Superior temporal gyrus (tissue), 1 donor: ENCODE results near the gene ZNF433.

Experiments used
- DNase-seq: peaks from one replicate; pipeline ENCODE4 v3.0.0-alpha.2; 2016; ENCODE audit errors: extremely low spot score

Gene ZNF433

DNA sequence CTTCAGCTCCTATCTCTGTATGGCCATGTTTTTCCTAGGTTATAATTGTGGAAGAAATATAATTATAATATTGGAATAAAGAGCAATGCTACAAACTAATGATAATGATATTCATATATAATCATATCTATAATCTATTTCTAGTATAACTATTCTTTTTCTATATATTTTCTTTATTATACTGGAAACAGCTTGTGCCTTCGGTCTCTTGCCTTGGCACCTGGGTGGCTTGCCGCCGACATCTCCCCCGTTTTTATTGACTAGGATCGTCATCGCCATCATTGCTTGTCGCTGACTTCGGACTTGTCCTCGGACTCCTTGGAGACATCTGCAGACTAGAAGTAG lies 46.4 kb downstream of the ZNF433 start:
- DNase-seq = no peak

DNA sequence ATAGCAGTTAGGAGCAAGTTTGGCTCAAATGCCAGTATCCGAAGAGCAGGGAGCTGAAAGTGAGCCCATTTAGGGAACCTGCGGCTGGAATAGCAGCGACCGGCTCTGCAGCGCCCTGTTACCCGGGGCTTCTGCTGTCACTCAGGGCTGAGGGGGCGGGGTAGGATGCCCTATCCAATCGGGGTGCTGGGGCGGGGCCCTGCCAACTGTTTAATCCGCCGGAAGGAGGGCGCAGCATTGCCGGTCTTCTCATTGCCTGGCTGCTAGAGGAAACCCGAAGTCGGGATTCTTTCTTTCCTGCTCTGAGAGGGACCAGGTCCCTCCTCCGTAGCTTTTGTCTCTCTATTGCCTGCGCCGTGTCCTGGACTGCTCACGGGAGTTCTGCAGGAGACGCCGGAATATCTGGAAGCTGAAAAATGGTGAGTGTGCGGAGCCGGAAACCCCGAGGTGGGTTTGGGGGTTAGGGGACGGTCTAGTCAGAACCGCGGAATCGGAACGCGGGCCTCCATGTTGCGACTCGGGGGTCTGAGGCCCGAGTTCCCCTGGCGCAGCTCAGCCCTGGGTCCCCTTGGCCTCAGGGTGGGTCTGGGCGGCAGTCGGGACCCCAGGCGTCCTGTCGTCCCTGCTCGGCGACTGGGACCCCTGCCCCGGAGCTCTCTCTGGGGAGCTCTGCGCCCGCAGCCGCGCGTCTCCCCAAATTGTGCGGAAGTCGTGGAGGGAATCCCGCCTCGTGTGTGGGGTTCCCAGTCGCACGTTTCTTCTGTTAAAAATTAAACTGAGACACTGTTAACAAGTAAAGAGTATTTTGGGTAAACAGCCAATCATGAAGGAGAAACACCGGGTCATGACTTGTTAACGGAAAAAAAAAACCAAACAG lies 47.8 kb downstream of the ZNF433 start:
- DNase-seq = peak; percentile 89

DNA sequence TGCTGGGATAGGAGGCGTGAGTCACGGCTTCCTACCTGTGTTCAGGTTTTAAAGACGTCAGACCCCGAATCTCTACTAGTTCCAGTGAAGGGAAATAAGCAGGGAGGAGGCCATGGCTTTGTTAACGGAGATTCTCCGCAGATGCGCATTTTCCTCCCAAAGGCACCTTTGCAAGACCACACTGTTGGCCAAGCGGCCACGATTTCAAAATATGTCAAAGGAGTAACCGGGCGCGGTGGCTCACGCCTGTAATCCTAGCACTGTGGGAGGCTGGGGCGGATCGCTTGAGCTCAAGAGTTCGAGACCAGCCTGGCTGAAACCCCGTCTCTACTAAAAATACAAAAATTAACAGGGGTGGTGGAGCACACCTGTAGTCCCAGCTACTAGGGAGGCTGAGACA lies 48.7 kb downstream of the ZNF433 start:
- DNase-seq = no peak

DNA sequence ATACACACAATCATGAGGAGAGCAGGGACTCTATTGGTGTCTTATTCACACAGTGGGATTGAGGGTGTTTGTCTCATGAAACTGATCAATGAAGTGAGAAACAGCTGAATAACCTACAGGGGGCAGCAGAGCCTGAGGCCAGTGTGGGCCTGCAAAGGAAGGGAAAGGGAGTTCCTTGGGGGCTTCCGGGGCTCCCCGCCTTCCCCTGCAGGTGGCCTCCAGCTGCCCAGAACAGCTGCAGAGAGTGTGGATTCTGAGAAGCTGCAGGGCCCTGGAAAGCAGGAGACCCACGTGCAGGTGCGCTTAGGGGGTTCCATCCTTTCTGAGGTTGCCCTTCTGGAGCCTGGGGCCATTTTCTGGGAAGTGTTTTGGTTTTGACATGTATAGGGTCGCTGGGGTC lies 50.5 kb downstream of the ZNF433 start:
- DNase-seq = no peak

DNA sequence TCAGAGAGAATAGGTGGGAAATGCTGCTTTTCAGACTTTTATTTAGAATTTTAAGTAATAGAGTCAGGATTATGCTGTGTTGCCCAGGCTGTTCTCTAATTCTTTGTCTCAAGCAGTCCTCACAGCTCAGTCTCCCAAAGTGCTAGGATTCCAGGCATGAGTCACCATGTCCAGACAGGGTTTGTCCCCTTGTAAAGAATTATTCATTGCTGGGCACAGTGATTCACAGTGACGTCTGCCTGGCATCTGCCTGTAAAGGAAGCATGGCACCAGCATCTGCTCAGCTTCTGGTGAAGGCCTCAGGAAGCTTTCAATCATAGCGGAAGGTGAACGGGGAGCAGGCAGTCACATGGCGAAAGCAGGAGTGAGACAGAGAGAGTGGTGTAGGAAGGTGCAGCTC lies 53.0 kb downstream of the ZNF433 start:
- DNase-seq = no peak

DNA sequence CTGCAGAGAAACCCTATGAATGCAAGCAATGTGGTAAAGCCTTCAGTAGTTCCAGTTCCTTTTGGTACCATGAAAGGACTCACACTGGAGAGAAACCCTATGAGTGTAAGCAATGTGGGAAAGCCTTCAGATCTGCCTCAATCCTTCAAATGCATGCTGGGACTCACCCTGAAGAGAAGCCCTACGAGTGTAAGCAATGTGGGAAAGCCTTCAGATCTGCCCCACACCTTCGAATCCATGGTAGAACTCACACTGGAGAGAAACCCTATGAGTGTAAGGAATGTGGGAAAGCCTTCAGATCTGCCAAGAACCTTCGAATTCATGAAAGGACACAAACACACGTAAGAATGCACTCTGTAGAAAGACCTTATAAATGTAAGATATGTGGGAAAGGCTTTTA lies 56.0 kb downstream of the ZNF433 start:
- DNase-seq = no peak

DNA sequence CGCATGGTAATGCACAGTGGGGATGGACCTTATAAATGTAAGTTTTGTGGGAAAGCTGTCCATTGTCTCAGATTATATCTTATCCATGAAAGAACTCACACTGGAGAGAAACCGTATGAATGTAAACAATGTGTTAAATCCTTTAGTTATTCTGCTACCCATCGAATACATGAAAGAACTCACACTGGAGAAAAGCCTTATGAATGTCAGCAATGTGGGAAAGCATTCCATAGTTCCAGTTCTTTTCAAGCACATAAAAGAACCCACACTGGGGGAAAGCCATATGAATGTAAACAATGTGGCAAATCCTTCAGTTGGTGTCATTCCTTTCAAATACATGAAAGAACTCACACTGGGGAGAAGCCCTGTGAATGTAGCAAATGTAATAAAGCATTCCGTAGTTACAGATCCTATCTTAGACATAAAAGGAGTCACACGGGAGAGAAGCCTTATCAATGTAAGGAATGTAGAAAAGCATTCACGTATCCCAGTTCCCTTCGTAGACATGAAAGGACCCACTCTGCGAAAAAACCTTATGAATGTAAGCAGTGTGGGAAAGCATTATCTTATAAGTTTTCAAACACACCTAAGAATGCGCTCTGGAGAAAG lies 56.9 kb downstream of the ZNF433 start:
- DNase-seq = no peak

DNA sequence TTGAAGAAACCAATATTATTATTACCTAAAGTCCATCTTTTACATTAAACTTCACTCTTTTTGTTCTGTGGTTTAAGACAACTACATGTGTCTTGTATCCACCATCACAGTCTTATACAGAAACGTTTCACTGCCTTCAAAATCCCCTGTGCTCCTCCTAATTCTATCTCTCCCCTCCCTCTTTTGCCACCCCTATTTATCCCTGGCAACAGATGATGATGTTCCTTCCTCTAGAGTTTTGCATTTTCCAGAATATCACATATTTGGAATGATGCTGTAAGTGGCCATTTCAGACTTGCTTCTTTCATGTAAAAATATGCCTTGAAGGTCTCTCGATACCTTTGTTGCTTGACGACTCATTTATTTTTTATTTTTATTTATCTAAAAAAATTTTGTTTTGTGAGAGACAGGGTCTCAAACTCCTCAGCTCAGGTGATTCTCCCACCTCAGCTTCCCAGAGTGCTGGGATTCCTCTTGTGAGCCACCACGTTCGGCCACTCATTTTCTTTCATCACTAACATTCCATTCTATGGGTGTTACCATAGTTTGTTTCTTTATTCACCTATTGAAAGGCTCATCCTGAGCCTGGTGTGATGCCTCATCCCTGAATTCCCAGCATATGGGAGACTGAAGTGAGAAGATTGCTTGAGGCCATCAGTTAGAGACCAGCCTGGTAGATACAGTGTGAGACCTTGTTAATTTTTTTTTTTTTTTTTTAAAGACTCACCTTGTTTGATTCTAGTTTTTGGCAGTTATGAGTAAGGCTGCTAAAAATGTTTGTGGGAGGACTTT lies 62.3 kb downstream of the ZNF433 start:
- DNase-seq = no peak

DNA sequence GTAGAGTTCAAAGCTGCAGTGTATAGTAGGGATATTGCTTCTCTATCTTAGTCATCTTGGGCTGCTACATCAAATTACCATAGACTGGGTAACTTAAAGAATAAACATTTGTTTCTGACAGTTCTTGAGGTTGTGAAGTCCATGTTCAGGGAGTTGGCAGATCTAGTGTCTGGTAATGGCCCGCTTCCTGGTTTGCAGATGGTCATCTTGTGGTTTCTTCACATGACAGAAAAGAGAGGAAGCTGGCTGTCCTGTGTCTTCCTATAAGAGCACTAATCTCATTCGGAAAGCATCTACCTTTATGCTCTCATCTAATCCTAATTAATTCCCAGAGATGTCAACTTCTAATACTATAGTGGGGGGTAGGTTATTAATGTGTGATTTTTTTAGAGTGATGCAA lies 64.4 kb downstream of the ZNF433 start:
- DNase-seq = no peak

DNA sequence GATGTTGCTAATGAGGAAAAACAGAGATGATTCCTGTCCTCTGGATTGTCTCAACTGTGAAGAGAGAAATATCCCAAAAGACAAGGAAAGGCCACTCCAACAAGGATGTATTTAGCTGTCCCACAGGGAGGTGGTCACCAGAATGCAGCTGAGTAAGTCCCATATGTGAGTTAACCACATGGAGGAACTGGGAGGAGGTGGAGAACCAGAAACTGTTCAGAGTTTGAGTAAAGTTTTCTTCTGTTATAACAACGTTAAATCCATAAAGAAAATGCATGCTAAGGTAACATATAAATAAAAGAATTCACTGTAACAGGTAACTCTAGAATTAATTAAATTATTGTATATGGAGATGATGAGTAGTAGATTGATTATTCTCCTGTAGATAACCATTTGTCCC lies 65.3 kb downstream of the ZNF433 start:
- DNase-seq = no peak

DNA sequence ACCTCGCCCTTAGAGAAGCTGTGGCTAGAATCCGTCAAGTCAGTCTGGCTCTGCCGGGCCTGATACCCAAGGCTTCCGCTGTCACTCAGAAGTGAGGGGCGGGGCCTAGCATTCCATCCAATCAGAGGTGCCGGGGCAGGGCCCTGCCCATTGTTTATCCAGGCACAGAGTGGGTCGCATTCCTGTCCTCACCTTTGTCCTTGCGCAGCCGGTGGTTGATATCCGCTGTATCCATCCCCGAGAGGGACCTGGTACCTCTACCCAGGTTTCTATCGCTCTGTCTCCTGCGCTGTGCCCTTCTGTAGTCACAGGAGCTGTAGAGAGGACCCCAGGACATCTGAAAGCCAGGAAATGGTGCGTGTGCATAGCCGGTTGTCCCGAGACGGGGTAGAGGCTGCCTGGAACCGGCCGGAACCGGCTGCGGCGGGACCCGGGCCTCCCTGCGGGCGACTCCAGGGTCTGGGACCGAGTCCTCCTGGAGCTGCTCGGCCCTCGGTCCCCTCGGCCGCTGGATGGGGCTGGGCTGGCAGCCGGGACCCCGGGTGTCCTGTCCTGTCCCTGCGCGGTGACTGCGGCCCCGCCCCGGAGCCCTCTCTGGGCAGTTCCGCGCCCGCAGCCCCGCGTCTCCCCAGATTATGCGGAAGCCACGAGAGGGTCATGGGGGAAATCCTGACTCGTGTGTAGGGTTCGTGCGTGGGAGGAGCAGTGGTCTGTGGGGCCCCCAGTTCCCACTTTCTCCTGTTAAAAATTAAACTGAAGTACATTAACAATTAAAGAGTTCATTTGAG lies 70.4 kb downstream of the ZNF433 start, which contains the start of gene ZNF763:
ZNF763 (plus strand) TSS at position 183 of the 788 bp plus-strand sequence; CDS start at position 352, 169 bp downstream.
- peak; percentile 98 for DNase-seq
